Activated CD4-positive, alpha-beta T cell treated with anti-CD3 and anti-CD28 coated beads, Interleukin-10, Interleukin-2, amounts not matched to agents 100 ng/mL and 50 ng/mL, durations not matched to agents 16 hours and 8 hours (primary cell): Measurements from ENCODE around the gene ANKRD28.
"Not testable (repeated sequence)": the region's sequence is repeated elsewhere in the genome, so short reads cannot be mapped to it uniquely, and the experiment has no call there.

Source experiments
- DNase-seq: peaks from one replicate; pipeline ENCODE4 v3.0.0-alpha.2; 2020

Gene ANKRD28

GRCh38 chr3:15769256-15769915, 28.4 kb downstream of the ANKRD28 start:
- no peak for DNase-seq

DNA sequence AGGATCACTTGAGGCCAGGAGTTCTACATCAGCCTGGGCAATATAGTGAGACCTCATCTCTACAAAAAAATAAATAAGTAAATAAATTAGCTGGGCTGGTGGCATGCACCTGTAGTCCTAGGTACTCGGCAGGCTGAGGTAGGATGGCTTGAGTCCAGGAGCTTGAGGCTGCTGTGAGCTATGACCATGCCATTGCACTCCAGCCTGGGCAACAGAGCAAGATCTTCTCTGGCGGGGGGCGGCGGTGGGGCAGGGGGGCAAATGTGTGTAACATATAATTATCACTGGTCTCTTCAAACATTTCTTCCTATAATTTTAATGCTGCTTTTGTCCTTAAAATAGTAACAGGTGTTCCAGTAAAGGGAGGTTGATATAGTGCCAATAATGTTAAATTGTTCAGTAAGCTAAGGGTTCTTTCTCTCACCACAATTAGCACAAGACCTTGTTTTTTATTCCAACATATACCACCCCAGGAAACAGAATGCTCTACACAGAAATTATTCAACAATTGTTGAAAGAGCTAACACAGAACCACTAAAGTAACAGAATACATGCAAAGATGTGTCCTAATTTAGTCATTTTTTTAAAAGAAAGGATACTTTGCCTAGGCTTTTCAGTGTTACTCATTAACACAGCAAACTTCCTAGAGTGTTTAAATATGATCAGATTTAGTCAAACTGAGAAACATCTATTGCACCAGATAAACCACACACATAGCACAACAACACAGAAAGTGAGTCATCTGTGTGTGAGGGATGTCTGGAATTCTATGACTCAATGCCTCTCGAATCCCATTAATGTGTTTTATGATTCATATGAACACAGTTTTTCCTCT, 29.1 kb downstream of the ANKRD28 start:
- peak; percentile 87 for DNase-seq

GRCh38 chr3:15766406-15766805, 31.4 kb downstream of the ANKRD28 start:
- DNase-seq = no peak

DNA sequence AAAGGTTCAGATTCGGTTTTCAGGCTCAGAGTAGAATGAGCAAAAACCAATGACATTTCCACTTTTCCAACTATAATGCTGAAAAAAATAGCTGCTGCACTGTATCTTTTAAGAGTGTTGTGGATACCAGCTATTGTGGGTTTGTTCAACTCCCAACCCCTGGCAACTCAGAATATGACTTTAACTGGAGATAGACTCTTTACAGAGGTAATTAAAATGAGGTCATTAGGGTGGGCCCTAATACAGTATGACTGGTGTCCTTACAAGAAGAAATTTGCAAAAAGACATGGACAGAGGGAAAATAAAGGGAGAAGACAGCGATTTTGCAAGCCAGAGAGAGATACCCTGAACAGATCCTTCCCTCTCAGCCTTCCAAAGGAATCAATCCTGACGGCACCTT, 39.5 kb downstream of the ANKRD28 start:
- no peak for DNase-seq

DNA sequence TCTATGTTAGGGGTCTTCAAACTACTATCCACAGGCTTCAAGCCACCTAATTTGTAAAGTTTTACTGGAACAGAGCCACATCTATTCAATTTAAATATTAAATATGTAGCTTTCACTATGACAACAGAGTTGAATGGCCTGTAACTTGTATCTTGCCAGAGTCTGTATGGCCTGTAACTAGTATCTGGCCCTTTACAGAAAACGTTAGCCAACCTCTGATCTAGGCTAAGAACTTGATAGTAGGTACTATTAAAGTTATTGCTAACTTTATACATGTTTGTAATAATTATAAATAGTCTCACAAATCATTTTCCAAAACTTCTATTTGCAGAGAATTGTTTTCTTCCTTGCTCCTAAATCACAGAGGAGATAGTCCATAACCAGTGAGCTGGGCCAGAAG, 40.0 kb downstream of the ANKRD28 start:
- no peak for DNase-seq

DNA sequence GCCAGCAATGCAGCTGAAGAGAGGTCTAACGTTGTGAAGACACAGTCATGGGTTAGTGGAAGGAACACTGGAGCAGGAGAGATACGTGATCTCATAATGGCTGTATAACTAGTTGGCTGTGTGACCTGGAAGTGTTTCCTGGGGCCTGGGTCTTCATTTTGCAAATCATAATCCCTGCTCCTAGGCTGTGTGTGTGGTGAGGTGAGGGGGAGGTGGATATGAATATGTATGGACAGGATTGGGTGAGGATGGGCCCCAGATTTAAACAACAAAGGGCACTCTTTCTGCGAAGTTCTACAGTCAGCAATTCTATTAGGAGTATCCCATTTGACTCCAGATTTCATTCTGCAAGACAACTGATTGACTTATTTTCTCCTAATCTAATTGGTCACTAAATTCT, 41.3 kb downstream of the ANKRD28 start:
- DNase-seq = no peak

GRCh38 chr3:15755780-15756179, 42.0 kb downstream of the ANKRD28 start:
- DNase-seq = no peak

- DNase-seq = no peak
Observed at GRCh38 chr3:15755181-15755580, 42.6 kb downstream of the ANKRD28 start.

DNA sequence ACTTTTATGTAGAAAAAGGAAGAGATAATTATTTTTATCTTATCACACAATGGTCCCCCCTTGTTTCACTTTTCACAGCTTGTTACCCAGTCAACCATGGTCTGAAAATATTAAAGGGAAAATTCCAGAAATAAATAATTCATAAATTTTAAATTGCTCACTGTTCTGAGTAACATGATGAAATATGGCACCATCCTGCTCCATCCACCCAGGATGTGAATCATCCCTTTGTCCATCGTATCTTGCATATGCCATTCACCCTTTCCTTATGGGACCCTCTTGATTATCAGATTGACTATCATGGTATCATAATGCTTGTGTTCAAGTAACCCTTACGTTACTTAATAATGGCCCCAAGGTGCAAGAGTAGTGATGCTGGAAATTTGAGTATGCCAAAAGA, 43.7 kb downstream of the ANKRD28 start:
- no peak for DNase-seq

DNA sequence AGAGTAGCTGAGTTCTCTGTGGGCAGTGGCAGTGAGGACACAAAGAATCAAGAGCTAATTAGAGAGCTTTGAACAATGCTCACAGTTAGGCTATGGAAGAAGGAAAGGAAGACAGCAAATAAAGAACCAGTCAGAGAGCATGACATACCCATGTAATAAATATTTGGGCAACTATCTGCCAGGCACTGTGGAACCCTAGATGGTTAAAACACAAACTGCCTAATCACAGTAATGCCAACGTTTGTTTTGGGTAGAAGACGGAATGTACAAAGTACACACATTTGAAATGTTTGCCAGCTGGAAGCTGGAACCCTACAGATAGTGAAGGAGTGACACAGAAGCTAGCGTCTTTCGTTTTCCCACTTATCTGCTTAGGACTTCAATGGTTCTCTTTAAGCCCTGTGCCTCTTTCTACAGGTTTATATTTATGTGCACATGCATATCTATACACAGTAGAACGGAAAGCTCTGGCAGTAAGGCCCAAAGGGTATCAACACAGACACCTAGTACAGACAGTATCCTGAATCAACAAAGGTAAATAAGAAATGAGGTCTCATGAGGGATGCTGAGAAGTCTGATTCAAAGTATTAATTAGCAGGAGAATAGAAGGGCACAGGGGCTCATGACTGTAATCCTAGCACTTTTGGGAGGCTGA, 44.6 kb downstream of the ANKRD28 start:
- DNase-seq = no peak

GRCh38 chr3:15750879-15751278, 46.9 kb downstream of the ANKRD28 start:
- DNase-seq = no peak

DNA sequence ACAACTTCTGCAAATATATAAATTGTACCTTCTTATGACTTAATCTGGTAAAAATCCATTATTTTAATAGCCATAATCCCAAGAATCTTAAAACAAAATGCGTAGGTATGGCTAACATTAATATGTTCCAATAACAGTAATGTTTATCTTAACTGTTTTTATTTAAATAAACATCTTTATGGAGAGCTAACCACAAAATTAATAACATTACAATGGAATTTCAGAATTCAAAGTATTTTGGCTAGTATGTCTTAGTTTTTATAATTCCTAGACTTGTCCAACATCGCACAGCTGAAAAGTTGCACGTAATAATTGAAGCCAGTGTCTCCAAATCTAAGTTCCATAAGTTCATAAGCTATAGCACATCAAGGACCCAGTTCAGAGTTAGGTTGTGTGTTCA, 47.6 kb downstream of the ANKRD28 start:
- DNase-seq = no peak

DNA sequence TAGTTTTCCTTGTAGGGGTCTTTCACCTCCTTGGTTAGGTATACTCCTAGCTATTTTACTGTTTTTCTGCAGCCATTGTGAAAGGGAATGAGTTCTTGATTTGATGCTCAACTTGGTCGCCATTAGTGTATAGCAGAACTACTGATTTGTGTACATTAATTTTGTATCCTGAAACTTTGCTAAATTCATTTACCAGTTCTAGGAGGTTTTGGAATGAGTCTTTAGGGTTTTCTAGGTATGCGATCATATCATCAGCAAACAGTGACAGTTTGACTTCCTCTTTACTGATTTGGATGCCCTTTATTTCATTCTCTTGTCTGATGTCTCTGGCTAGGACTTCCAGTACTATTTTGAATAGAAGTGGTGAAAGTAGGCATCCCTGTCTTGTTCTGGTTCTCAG, 51.9 kb downstream of the ANKRD28 start:
- DNase-seq = peak; percentile 83

DNA sequence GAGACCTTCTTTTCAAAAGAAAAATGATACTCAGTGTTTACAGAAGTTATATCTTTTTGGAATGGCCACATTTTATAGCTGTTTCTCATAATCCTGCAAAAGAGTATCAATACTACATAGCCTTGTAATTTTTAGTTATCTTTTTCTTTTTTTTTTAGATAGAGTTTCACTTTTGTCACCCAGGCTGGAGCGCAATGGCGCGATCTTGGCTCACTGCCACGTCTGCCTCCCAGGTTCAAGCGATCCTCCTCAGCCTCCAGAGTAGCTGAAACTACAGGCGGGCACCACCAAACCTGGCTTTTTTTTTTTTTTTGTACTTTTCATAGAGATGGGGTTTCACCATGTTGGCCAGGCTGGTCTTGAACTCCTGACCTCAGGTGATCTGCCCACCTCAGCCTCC, 53.6 kb downstream of the ANKRD28 start:
- DNase-seq = no peak

- DNase-seq = no peak
Observed at GRCh38 chr3:15743587-15744009, 54.2 kb downstream of the ANKRD28 start.

- DNase-seq = not testable (repeated sequence)
Observed at GRCh38 chr3:15742236-15742635, 55.5 kb downstream of the ANKRD28 start.

DNA sequence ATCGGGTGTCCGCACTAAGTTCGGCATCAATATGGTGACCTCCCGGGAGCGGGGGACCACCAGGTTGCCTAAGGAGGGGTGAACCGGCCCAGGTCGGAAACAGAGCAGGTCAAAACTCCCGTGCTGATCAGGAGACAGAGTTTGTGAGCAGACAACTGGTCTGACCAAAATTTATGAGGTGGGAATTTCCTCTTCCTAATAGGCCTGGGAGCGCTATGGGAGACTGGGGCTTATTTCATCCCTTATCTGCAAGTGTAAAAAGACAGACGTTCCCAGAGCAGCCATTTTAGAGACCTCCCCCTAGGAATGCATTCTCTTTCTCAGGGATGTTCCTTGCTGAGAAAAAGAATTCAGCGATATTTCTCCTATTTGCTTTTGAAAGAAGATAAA, 59.2 kb downstream of the ANKRD28 start:
- DNase-seq = not testable (repeated sequence)

DNA sequence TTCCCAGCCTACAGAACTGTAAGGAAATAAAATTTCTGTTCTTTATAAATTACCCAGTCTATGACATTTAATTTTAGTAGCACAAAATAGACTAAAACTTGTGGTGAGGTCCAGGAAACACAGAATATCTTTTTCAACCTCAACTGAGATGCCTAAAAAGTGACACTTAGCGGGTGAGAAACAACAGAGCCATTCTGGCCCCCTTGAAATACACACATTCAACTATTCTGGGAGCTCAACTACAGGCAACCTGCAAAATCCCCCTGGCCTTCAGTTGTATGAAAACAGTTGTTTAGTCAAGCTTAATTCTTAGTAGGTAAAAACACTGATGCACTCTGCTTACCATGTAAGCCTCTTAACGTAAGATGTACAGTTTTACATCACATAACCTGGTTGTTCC, 66.8 kb downstream of the ANKRD28 start:
- no peak for DNase-seq

- no peak for DNase-seq
Observed at GRCh38 chr3:15728766-15729165, 69.0 kb downstream of the ANKRD28 start.

DNA sequence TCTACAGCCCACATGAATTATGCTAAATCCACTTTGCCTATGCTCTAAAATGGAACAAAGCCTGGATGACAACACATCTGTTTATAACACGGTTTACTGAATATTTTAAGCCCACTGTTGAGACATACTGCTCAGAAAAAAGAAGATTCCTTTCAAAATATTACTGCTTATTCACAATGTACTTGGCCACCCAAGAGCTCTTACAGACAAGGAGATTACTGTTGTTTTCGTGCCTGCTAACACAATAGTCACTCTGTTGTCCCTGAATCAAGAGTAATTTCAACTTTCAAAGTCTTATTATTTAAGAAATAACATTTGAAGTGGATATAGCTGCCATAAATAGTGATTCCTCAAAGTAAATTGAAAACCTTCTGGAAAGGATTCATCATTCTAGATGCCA, 70.9 kb downstream of the ANKRD28 start:
- DNase-seq = no peak

DNA sequence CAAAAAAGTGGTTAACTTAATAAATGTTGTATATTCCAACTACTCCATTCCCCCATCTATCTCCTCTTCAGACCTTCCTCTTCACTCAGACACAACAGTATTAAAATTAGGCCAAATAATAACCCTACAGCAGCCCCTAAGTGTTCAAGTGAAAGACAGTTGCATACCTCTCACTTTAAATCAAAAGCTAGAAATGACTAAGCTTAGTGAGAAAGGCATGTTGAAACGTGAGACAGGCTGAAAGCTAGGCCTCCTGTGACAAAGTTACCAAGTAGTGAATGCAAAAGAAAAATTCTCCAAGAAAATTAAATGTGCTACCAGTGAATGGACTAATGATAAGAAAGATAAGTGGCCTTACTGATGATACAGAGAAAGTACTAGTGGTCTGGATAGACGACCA, 71.7 kb downstream of the ANKRD28 start:
- DNase-seq = peak; percentile 75

GRCh38 chr3:15724446-15724845, 73.3 kb downstream of the ANKRD28 start:
- DNase-seq = no peak

DNA sequence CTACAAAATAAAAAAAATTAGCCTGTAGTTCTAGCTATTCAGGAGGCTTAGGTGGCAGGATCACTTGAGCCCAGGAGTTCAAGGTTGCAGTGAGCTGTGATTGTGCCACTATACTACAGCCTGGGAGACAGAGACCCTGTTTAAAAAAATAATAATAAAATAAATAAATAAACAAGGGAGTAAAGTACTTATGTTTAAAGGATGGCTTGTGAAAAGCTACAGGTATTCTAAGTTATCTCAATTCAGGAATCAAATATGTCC, 74.2 kb downstream of the ANKRD28 start:
- DNase-seq = no peak

GRCh38 chr3:15722877-15723623, 74.7 kb downstream of the ANKRD28 start:
- no peak for DNase-seq
